IMR-90 (cell line): ENCODE data around the gene SGK1. TPM values are rescaled to one million over a fixed set of nuclear protein-coding genes. Genes with fewer than 3 reads are reported as not detected.

ENCODE experiments used
- ATAC-seq: fragments of 200-7000 bp; cut with Tn5 transposase; 2 replicates; pipeline ENCODE4 v1.9.1; 2020; ENCODE audit warnings: low read depth, mild to moderate bottlenecking, moderate library complexity
- BruUV-seq: library from RNA; stranded (reverse); fragments of 400-500 nt; replicated peaks from 2 replicates; lab custom pipeline; 2021; lab: Mats Ljungman, UMichigan
- CTCF ChIA-PET: fragments of 300-600 bp; formaldehyde crosslinking; extraction: SDS; loops from one replicate; lab custom pipeline; 2021; ENCODE audit warnings: antibody characterized with exemption; lab: Yijun Ruan, JAX
- POLR2A ChIA-PET: fragments of 300-600 bp; sonication (Branson Sonifier 250); formaldehyde crosslinking; loops from one replicate; lab custom pipeline; 2022; ENCODE audit warnings: antibody characterized with exemption; ENCODE audit not compliant: unreplicated experiment; lab: Charles Lee
- DNase-seq: peaks from one replicate; pipeline ENCODE4 v3.0.0; 2013
- H2AFZ ChIP-seq: replicated peaks from 2 replicates; pipeline ENCODE3; 2013; ENCODE audit warnings: low read length, mild to moderate bottlenecking; ENCODE audit not compliant: poor library complexity
- H2AK5ac ChIP-seq: 2 replicates; pipeline ENCODE4 v1.6.1; 2013; ENCODE audit warnings: low read depth, low read length, inconsistent platforms
- H2AK9ac ChIP-seq: replicated peaks from 2 replicates; pipeline ENCODE3; 2013; ENCODE audit warnings: mild to moderate bottlenecking, low read depth, low read length, moderate library complexity; ENCODE audit not compliant: poor library complexity
- H2BK120ac ChIP-seq: 2 replicates; pipeline ENCODE4 v1.6.1; 2013; ENCODE audit warnings: low read depth, low read length, inconsistent platforms
- H2BK15ac ChIP-seq: 3 replicates; pipeline ENCODE4 v1.6.1; 2013; ENCODE audit warnings: low read depth, low read length, inconsistent platforms
- H2BK20ac ChIP-seq: 2 replicates; pipeline ENCODE4 v1.6.1; 2013; ENCODE audit warnings: low read depth, mild to moderate bottlenecking, inconsistent platforms, low read length, moderate library complexity
- H2BK5ac ChIP-seq: 2 replicates; pipeline ENCODE4 v1.6.1; 2013; ENCODE audit warnings: mild to moderate bottlenecking, low read depth, low read length, inconsistent platforms; ENCODE audit not compliant: poor library complexity, severe bottlenecking
- H3K14ac ChIP-seq: replicated peaks from 2 replicates; pipeline ENCODE4 v1.6.1; 2013; ENCODE audit warnings: low read depth, low read length, inconsistent platforms
- H3K18ac ChIP-seq: 2 replicates; pipeline ENCODE4 v1.6.1; 2013; ENCODE audit warnings: low read depth, low read length, control low read depth
- H3K23ac ChIP-seq: 2 replicates; pipeline ENCODE4 v1.6.1; 2013; ENCODE audit warnings: low read depth, low read length, inconsistent platforms
- H3K27ac ChIP-seq: 2 replicates; pipeline ENCODE4 v1.5.1; 2013; ENCODE audit warnings: mild to moderate bottlenecking, control low read depth, low read length; ENCODE audit not compliant: insufficient read depth
- H3K27me3 ChIP-seq: 2 replicates; pipeline ENCODE4 v1.6.1; 2013; ENCODE audit warnings: low read length; ENCODE audit not compliant: control insufficient read depth, insufficient read depth
- H3K36me3 ChIP-seq: 2 replicates; pipeline ENCODE4 v1.6.1; 2013; ENCODE audit warnings: low read length, mixed read lengths; ENCODE audit not compliant: control insufficient read depth, insufficient read depth
- H3K4ac ChIP-seq: 2 replicates; pipeline ENCODE4 v1.6.1; 2013; ENCODE audit warnings: low read depth, low read length, inconsistent platforms
- H3K4me1 ChIP-seq: 2 replicates; pipeline ENCODE4 v1.6.1; 2013; ENCODE audit warnings: low read length, mixed read lengths; ENCODE audit not compliant: control insufficient read depth, insufficient read depth
- H3K4me2 ChIP-seq: 2 replicates; pipeline ENCODE4 v1.6.1; 2013; ENCODE audit warnings: low read depth, mild to moderate bottlenecking, control low read depth, low read length, moderate library complexity
- H3K4me3 ChIP-seq: 2 replicates; pipeline ENCODE4 v1.5.1; 2013; ENCODE audit warnings: low read depth, mild to moderate bottlenecking, control low read depth, low read length, moderate library complexity; ENCODE audit not compliant: insufficient read depth
- H3K56ac ChIP-seq: 2 replicates; pipeline ENCODE4 v1.6.1; 2013; ENCODE audit warnings: low read length, inconsistent platforms; ENCODE audit not compliant: insufficient read depth; ENCODE audit errors: extremely low read depth
- H3K79me1 ChIP-seq, 2 experiments: 2 replicates each; pipeline ENCODE4 v1.6.1; 2013; ENCODE audit warnings: low read length in 2 of 2, inconsistent platforms in 1 of 2, low read depth in 1 of 2
- H3K9ac ChIP-seq: 2 replicates; pipeline ENCODE4 v1.6.1; 2013; ENCODE audit warnings: low read depth, low read length, control low read depth
- H3K9me1 ChIP-seq: 2 replicates; pipeline ENCODE4 v1.6.1; 2013; ENCODE audit warnings: low read length, inconsistent platforms; ENCODE audit not compliant: insufficient read depth
- H3K9me3 ChIP-seq: 2 replicates; pipeline ENCODE4 v1.6.1; 2013; ENCODE audit warnings: low read length; ENCODE audit not compliant: control insufficient read depth, insufficient read depth
- H4K20me1 ChIP-seq: 2 replicates; pipeline ENCODE4 v1.6.1; 2013; ENCODE audit warnings: low read length, inconsistent platforms; ENCODE audit not compliant: insufficient read depth
- H4K5ac ChIP-seq: 2 replicates; pipeline ENCODE4 v1.6.1; 2013; ENCODE audit warnings: mild to moderate bottlenecking, low read depth, low read length, control low read depth
- H4K8ac ChIP-seq, 2 experiments: 2 replicates each; pipeline ENCODE4 v1.6.1; 2013; ENCODE audit warnings: low read depth in 2 of 2, low read length in 2 of 2, control low read depth in 1 of 2, inconsistent platforms in 1 of 2
- H4K91ac ChIP-seq: 2 replicates; pipeline ENCODE4 v1.6.1; 2013; ENCODE audit warnings: low read depth, low read length, inconsistent platforms; ENCODE audit not compliant: insufficient read depth
- CHD1 ChIP-seq: IDR thresholded peaks from 2 replicates; pipeline ENCODE4 v1.6.1; 2012; ENCODE audit warnings: low read depth, low read length, improper control_type of control experiment
- MAFK ChIP-seq: IDR thresholded peaks from 2 replicates; pipeline ENCODE4 v1.6.1; 2012; ENCODE audit warnings: low read depth, low read length, improper control_type of control experiment
- NFE2L2 ChIP-seq: fragments of 150-350 bp; IDR thresholded peaks from 2 replicates; pipeline ENCODE4 v1.6.1; 2016; ENCODE audit warnings: low read depth, mild to moderate bottlenecking, low read length
- RFX5 ChIP-seq: IDR thresholded peaks from 2 replicates; pipeline ENCODE4 v1.8.0; 2012; ENCODE audit warnings: low read depth, mild to moderate bottlenecking, low read length, moderate library complexity
- WGBS, 2 experiments: methylation state at CpG; one replicate each; pipeline versions ENCODE4 v1.1.5 to v1.1.7; 2013; ENCODE audit warnings: missing lambda C conversion rate in 2 of 2; ENCODE audit not compliant: insufficient read length in 1 of 2; ENCODE audit errors: extremely low coverage in 2 of 2; 5-methylcytosine and 5-hydroxymethylcytosine counted together
- dilution Hi-C: fragments of 300-500 bp; cut with HindIII; formaldehyde crosslinking; loops from one replicate; pipeline ENCODE4 v1.14.3; 2018; ENCODE audit warnings: low sequenced_read_pairs; ENCODE audit not compliant: unreplicated experiment
- in situ Hi-C: fragments of 300-500 bp; cut with MboI; formaldehyde crosslinking; loops from 3 replicates; pipeline ENCODE4 v1.14.3; 2019; ENCODE audit warnings: low sequenced_read_pairs, inconsistent platforms, mixed read lengths
- intact Hi-C: fragments of 100-400 bp; cut with micrococcal nuclease; formaldehyde crosslinking; loops from 2 replicates; pipeline ENCODE4 v1.10.0; 2022
- polyA plus RNA-seq, 3 experiments: library from polyadenylated mRNA; depleted of rRNA; stranded (reverse); fragments of >200 nt; gene quantifications; 2 replicates each; pipeline ENCODE4 v1.2.3, GENCODE V29; 2012; ENCODE audit warnings: low replicate concordance in 1 of 3
- total RNA-seq: library from RNA; depleted of rRNA; stranded (reverse); fragments of >200 nt; gene quantifications from 2 replicates; pipeline ENCODE4 v1.2.3, GENCODE V29; 2012

Gene SGK1
- total and polyA plus RNA-seq, 2 of the 4 experiments (the other 2 are of a cell fraction): 121 to 255 TPM

GRCh38 chr6:134187154-134187553, 130.8 kb downstream of the SGK1 start:
- Histone ChIP-seq H3K14ac (no peak overlapping the region), H2BK120ac (no peak overlapping the region), H3K4ac (no peak overlapping the region), H3K18ac (no peak overlapping the region), H2AK5ac (no peak overlapping the region), H4K5ac (no peak overlapping the region), H3K9me3 (no peaks in the 10 kb centered on the region), H3K79me1 (no peaks in the 10 kb centered on the region), H4K8ac (no peak overlapping the region), H2BK20ac (no peak overlapping the region), H3K27me3 (no peaks in the 10 kb centered on the region), H2BK15ac (no peak overlapping the region), H3K9ac (no peak overlapping the region), H2AK9ac (no peak overlapping the region), H4K20me1 (no peaks in the 10 kb centered on the region), H3K4me1 (no peaks in the 10 kb centered on the region), H2AFZ (no peak overlapping the region), H3K4me2 (no peak overlapping the region), H3K56ac (no peak overlapping the region), H3K27ac (no peak overlapping the region), H3K23ac (no peak overlapping the region), H3K36me3 (no peaks in the 10 kb centered on the region), H4K91ac (no peak overlapping the region), H3K4me3 (no peak overlapping the region), H3K9me1 (0 out of 2 replicates have a peak, but pooled peaks cover 2% of the 10 kb centered on the region), H2BK5ac (no peak overlapping the region)
- in situ Hi-C loops (no loop called here), dilution Hi-C loops (no loop called here), intact Hi-C loops (no loop called here)
- WGBS, 2 experiments: no CpG with 5 or more reads among the region's 2 CpGs
- POLR2A ChIA-PET: no interaction called here
- TF ChIP-seq NFE2L2 (no peak), CHD1 (no peak), MAFK (no peak), RFX5 (no peak)
- BruUV-seq: no TSS peak
- CTCF ChIA-PET: no interaction called here
- ATAC-seq: no peak
- DNase-seq: no peak
